ENCODE results near the gene U2AF1L4.

U2AF1L4 gene

DNA sequence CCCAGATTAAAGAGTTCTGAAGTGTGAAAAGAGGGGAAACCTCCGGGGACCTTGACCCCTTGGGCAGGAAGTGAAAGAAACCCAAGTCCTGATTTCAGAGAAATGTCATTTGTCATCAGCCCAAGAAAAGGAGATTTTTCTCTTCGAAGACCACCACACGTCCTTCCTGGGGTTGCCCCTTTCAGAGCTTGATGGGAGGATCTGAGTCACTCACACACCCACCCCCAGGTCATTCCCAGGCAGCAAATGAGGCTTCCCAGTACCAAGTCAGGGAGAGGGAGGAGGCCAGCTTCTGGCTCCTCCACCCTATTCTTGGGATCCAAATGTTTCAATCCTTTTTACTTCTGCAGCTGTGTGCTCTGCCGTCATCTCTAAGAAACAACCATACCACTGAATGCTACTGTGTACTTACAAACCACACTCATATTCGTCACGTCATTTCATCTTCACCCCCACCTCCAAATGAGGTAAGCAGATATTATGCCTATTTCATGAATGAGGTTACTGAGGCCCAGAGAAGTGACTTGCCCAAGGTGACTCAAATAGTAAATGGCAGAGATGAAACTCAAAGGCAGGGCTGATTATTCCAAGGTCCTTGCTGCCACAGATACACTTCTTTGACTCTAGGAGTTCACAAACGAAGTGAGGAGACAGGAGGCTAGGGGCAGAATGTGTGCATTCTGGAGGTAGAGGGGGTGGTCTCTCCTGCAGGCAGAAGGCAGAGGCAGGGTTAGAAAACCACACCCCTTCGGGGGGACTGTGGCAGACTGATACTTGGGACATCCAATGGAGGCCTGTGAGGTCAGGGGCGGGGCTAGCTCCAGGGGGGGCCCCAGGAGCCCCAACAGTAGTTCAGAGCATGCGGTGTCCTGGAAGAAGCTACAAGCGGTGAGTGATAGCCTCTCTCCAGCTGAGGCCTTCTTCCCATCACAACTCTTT is 32.4 kb downstream of the U2AF1L4 start:
- DNase-seq (ENCODE audit: low read depth in 2 of 2): no peak

DNA sequence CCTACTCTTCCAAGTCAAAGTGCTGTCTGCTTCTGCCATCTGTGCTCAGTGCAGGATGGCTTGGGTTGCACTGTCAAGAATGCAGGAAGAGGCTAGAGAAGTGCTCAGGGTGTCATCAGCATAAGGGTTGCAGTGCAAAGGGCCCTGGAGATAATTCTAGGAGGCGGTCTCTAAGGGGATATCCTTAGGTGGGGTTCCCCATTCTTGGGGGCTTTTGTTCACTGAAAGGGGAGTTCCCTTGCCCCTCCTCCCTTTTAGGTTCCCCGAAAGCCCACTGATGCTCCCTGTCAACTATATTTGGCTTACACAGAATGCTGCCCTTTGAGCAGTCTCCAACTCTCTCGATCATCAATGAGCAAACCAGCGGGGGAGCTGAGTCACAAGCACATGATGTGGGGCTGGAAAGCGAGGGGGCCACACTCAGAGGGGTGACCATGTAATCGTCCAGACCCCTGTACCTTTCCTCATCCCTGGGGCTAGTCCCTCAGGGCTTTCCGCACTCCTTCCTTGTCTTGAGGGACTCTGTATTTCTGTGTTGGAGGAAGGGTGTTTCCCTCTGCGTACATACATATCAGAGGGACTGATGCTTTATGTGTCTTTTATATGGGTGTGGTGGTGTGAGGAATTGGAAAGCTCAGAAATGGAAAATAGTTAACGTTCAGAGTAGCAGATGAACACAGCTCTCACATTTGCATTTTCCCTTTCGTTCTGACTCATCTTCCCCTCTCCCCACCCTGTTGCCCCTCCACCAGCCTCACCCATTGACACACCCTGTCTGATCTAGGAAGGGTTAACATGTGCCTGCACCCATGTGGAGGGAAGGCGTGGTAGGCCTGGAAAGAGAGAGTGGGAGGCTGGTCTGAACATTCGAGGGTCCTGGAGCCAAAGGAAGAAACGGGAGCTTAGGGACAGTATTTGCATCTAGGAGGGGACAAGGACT is 34.2 kb downstream of the U2AF1L4 start:
- DNase-seq (ENCODE audit: low read depth in 2 of 2): no peak

DNA sequence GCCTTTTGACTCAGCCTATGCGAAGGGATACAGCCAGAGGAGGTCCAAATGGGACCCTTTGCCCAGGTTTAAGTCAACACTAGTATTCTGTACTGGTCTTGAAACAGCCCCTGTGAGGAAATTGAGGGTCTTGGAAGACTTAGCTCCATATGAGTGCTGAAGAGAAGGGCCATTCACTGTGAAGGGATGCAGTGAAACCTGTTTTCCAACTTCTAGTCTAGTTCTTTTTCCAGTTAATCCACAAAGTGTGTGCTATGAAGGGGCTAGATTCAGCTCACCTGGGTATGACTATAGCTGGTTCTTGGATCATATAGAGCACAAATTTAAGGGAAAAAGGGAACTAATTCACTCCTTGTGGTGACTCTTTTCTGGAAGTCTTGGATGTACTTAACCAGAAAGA is 36.8 kb downstream of the U2AF1L4 start:
- no peak for DNase-seq (ENCODE audit: low read depth in 2 of 2)

DNA sequence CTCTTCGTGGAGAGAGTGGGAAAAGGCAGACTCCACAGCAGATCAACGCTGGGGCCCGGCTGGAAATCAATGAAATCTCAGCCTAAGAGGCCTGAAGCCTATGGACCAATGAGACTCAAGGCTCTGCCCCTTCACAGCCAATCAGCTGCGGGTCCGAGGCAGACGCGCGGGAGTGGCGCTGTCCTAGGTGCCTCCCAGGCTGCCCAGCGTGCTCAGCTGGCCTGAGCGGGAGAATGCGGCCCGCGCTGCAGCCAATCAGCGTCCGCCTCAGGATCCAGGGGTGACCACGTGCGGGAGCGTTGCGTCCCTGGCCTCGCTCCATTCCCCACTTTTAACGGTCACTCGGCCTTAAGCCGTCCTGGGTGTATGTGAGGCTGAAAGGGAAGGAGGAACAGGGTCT is 41.0 kb downstream of the U2AF1L4 start, which contains the start of gene ZBTB32:
ZBTB32 (plus strand) TSS at position 341 of the 400 bp plus-strand sequence. CDS start 10,069 bp downstream, outside the sequence.
- no peak for DNase-seq (ENCODE audit: low read depth in 2 of 2)

DNA sequence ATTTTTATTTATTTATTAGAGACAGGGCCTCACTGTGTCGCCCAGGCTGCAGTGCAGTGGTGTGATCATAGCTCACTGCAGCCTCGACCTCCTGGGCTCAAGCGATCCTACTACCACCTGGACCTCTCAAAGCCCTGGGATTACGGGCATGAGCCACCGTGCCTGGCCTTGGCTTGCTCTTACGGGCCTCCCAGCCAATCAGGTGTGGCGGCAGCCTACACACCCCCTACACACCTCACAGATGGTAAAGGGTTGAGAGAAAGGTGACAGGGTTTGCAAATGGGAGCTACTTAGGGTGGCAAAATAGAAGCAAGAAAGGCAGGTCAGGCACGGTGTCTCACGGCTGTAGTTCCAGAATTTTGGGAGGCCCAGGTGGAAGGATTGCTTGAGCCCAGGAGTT is 41.9 kb downstream of the U2AF1L4 start:
- DNase-seq (ENCODE audit: low read depth in 2 of 2): no peak

DNA sequence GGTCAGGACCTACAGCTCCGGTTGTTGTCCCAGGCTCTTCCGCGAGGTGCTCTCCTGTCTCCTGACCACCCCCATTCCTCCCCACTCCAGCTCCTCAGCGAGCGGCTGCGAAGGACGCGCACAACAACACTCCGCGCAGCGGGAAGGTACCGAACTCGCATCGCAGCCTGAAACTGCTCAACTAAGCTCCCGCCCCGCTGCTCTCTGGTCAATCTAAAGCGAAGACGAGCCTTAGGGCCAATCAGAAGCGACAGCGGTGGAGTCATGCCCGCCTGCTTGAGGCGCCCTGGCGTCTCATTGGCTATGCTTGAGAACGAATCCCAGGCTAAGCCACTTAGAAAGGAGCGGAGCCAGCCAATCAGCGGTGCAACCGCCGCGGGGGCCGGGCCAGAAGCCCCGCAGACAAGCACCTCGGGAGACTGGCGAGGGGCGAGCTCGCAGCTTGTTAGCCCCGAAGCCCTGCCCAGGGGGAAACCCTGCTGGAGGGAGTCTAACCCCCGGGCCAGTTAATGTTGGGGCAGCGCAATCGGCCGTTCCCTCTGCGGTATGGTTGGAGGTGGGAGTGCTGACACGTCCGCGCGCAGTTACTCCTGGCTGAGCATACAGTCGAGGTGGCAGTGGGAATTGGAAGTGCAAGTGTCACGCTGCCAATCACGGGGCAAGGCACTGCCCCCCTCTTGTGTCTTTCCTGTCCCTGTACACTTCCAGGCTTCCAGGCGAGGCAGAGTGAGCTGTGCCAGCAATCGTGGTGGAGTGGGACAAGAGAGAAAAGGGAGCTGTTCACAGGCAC is 42.8 kb downstream of the U2AF1L4 start:
- DNase-seq (ENCODE audit: low read depth in 2 of 2): peak; percentile 77 to 80

DNA sequence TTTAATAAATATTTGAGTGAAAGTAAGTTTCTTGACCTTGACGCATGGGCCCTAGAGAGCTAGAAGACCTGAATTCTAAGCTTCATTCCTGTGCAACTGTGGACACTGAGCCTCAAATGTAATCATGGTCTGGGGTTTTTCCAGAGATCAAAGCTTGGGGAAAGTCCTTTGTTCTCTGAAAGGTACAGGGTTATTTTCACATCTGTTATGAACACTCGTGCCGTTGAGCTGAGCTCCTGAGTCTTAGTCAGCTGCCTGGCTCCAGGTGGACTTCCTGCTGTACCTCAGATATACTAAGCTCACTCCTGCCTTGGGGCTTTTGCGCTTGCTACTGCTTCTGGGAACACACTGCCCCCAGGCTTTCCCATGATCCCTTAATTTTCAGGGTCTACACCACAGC is 48.4 kb downstream of the U2AF1L4 start:
- DNase-seq (ENCODE audit: low read depth in 2 of 2): no peak

DNA sequence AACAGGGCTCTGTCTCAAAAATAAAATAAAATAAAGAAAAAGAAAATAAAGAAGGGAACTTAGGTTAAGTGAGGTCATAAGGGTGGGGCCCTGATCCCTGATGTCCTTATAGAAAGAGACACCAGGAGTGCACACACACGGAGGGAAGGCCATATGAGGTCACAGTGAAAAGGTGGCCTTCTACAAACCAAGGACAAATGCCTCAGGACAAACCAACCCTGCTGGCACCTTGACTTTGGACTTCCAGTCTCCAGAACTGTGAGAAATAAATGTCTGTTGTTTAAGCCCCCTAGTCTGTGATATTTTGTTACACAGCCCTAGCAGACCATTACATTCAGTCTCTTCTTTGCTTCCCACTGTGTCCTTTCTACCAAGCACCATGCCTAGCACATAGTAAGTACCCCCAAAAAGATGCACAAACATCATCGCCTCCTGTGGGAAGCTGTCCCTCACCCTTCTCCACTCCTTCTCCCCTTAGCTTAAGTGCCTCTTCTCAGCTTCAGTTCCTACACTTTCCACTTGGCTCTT is 49.3 kb downstream of the U2AF1L4 start:
- DNase-seq (ENCODE audit: low read depth in 2 of 2): no peak

DNA sequence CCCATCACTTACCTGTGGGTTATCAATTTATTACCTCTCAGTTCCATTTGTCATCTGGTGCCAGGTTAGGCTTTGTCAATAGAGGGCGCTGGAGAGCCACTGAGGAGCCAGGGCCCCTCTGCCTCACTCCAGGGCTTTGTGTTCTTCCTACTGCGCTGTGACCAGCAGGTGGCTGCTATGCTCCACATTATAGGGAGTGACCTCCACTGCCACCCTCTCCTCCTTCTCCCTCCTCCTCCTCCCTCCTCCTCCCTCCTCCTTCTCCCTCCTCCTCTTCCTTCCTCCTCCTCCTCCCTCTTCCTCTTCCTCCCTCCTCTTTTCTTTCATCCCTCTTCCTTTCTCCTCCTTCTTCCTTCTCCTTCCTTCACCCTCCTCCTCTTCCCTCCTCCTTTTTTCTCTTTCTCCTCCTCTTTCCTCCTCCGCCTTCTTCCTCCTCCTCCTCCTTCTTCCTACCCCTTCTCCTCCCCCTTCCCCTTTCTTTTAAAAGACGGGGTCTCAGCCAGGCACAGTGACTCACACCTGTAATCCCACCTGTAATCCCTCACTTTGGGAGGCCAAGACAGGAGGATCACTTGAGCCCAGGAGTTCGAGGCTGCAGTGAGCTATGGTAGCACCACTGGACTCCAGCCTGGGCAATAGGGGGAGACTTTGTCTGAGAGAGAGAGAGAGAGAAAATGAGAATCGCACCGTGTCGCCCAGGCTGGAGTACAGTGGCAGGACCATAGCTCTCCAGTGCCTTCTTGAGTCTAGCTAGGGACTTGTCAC is 51.2 kb downstream of the U2AF1L4 start:
- peak; percentile 80 to 81 for DNase-seq (ENCODE audit: low read depth in 2 of 2)

DNA sequence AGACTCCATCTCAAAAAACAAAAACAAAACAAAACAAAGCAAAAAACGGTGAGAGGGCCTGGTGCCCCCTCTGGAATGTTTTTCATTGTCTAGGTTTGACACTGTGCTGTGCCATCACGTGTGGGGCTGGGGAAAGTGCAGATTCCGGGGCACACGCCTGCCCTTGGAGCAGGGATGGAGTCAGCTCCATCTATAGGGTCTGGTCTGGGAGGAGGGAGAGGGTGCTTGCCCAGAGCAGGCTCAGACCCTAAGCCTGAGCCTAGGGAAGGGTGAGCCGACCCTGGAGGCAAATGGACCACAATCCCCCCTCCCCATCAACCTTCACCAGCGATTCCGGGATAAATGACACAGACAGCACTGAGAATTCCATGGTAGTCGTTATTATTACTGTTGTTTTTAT is 51.8 kb downstream of the U2AF1L4 start:
- DNase-seq (ENCODE audit: low read depth in 2 of 2): no peak

Data from stimulated activated CD8-positive, alpha-beta memory T cell treated with anti-CD3 and anti-CD28 coated beads, Interleukin-7, amount 100 ng/mL, for 1 hour (primary cell).